Tibial nerve (tissue), 3 donors: ENCODE measurements around the gene PTPRC.

ENCODE experiments used
- POLR2A ChIP-seq, 2 donors: fragments of 450-650 bp; IDR thresholded peaks; one replicate each; pipeline ENCODE4 v1.6.1; 2017; ENCODE audit warnings: antibody characterized with exemption in 2 of 2, mild to moderate bottlenecking in 2 of 2, moderate library complexity in 2 of 2
- TF ChIP-seq, protein P1 (sequence below), 5 experiments: fragments of 200-600 bp in 3 of 5; fragments of 450-650 bp in 2 of 5; sonication (generic) in 3 of 5; IDR thresholded peaks; one replicate each; pipeline ENCODE4 v1.5.1; 2016 to 2019; ENCODE audit warnings: antibody characterized with exemption in 5 of 5, mild to moderate bottlenecking in 3 of 5, moderate library complexity in 2 of 5

DNA sequence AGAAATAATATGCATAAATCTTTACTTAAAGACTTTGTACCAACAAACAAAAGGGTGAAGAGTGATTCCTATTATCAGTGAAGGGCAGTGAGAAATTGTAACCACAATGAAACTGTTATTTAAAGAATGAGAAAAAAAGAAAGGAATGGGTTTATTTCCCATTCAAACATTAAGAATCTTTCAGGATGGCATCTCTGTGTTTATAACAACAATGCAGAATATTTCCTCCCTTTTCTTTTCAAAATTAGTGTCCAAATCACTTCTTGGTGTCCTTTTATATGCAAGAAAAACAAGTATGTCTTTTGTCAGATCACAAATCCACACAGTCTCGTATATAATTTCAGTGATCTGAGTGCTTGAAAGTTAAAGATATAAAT is 61.2 kb downstream of the PTPRC start:
- TF ChIP-seq, protein P1, sequence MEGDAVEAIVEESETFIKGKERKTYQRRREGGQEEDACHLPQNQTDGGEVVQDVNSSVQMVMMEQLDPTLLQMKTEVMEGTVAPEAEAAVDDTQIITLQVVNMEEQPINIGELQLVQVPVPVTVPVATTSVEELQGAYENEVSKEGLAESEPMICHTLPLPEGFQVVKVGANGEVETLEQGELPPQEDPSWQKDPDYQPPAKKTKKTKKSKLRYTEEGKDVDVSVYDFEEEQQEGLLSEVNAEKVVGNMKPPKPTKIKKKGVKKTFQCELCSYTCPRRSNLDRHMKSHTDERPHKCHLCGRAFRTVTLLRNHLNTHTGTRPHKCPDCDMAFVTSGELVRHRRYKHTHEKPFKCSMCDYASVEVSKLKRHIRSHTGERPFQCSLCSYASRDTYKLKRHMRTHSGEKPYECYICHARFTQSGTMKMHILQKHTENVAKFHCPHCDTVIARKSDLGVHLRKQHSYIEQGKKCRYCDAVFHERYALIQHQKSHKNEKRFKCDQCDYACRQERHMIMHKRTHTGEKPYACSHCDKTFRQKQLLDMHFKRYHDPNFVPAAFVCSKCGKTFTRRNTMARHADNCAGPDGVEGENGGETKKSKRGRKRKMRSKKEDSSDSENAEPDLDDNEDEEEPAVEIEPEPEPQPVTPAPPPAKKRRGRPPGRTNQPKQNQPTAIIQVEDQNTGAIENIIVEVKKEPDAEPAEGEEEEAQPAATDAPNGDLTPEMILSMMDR (IDR thresholded peaks at IDR 0.05), result no peak
- TF ChIP-seq POLR2A (IDR thresholded peaks at IDR 0.05), result no peak
